NCI-H1105 treated with DMSO at 0.1 percent for 48 hours (cell line): ENCODE measurements around the gene HLA-F.

Experiments used
- DNase-seq: peaks from one replicate; lab custom pipeline; 2025; lab: John Stamatoyannopoulos, UW

HLA-F gene

DNA sequence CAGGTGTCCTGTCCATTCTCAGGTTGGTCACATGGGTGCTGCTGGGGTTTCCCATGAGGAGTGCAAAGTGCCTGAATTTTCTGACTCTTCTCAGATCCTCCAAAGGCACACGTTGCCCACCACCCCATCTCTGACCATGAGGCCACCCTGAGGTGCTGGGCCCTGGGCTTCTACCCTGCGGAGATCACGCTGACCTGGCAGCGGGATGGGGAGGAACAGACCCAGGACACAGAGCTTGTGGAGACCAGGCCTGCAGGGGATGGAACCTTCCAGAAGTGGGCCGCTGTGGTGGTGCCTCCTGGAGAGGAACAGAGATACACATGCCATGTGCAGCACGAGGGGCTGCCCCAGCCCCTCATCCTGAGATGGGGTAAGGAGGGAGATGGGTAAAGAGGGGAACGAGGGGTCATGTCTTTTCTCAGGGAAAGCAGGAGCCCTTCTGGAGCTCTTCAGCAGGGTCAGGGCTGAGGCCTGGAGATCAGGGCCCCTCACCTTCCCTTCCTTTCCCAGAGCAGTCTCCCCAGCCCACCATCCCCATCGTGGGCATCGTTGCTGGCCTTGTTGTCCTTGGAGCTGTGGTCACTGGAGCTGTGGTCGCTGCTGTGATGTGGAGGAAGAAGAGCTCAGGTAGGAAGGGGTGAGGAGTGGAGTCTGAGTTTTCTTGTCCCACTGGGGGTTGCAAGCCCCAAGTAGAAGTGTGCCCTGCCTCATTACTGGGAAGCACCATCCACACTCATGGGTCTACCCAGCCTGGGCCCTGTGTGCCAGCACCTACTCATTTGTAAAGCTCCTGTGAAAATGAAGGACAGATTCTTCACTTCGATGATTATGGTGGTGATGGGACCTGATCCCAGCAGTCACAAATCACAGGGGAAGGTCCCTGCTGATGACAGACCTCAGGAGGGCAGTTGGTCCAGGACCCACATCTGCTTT is 2.0 kb downstream of the HLA-F start:
- no peak for DNase-seq

DNA sequence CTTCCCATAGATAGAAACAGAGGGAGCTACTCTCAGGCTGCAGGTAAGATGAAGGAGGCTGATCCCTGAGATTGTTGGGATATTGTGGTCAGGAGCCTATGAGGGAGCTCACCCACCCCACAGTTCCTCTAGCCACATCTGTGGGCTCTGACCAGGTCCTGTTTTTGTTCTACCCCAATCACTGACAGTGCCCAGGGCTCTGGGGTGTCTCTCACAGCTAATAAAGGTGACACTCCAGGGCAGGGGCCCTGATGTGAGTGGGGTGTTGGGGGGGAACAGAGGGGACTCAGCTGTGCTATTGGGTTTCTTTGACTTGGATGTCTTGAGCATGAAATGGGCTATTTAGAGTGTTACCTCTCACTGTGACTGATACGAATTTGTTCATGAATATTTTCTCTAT is 2.8 kb downstream of the HLA-F start:
- no peak for DNase-seq

DNA sequence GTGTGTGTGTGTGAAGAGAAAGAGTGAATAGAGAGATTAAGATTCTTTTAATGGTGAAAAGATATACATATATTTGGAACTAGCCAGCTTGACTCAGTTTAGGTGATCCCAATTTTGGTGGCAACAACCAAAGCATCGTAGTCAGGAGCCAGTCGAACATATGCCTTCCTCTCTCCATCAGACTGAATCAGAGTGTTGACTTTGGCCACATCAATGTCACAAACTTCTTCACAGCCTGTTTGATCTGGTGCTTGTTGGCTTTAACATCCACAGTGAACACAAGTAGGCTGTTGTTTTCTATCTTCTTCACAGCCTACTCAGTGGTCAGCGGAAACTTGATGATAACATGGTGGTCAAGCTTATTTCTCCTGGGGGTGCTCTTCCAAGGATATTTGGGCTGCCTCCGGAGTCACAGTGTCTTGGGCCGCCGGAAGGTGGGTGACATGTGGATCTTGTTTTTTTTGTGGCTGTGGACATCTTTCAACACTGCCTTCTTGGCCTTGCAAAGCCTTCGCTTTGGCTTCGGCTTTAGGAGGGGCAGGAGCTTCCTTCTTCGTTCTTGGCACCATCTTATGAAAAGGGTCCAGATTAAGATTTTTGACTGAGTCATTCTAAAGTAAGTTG is 3.4 kb downstream of the HLA-F start:
- DNase-seq: no peak

DNA sequence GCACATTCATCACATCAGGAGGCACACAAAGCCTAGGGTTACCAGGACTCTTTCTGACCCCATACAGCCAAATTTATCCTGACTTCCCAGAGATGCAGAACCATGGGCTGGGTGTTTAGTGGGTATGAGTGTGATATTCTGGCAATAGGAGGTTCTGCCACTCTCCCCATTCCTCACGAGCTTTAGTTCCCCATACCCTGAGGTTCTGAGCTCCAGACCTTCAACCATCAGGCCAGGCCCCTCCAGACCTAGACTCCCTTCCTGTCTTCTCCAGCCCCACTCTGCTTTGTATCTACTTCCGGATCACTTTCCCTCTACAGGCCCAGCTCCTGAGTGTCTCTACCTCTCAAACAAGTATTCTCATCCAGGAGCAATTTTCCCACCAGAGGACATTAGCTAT is 4.4 kb downstream of the HLA-F start:
- DNase-seq: no peak

DNA sequence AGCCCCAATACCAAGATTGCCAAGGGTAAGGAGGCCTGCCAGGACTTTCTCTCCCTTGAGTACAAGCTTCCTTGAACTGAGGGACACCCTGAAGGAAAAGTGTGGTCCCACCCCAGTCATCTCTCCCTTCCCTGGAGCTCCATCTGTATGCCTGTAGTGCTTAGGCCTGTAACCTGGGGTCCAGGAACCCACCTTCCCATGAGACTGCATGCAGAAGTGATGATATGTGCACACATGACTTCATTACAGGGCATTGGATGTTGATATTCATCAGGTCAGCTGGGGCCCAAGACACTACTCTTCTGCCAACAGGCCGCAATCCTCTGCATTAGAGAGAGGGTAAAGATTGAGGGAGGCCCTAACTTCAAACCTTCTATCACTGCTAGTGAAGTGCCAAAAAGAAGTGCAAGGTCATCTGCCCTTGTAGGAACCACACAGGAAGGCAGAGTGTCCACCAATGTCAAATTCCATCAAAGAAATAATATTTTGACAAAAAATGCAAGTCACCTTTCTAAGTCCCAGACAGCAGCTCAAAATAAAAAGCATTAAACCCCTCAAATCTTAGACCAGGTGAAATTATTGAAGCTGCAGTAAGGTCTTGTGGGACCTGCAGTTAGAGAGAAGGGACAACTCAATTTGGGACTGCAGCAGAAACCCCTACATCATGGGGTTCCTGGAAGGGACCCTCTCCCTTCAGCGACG is 5.1 kb downstream of the HLA-F start:
- no peak for DNase-seq

DNA sequence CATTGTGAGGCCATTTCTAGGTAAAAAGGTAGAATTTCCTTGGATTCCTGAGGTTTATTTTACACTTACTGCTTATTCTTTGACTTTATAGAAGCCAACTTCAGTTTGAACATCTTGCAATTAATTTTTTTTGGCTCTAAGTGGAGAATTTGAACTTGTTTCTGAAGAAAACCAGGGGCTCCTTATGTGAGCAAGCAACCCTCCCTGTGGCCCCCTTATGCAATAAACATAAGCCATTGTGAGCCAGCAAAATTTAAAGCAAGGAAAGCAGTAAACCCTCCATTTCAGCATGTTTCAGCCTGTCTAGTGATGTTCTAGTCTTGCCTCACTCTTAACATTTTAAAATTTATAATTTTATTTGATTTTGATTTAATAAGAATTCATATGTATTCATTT is 5.6 kb downstream of the HLA-F start:
- DNase-seq: no peak

DNA sequence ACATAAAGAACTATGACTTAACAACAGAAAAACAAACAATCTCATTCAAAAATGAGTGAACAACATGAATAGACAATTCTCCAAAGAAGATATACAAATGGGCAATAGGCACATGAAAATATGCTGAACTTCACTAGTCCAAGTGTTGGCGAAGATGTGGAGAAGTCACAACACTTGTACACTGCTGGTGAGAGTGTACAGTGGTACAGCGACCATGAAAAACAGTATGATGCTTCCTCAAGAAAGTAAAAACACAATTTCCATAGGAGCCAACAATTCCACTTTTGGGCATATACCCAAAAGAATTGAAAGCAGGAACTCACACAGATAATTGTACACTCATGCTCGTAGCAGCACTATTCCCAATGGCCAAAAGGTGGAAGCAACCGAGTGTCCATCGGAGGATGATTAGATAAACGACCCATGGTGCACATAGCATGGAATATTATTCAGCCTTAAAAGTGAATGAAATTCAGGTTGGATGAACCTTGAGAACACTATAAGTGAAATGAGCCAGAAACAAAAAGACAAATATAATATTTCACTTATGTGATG is 6.6 kb downstream of the HLA-F start:
- no peak for DNase-seq

DNA sequence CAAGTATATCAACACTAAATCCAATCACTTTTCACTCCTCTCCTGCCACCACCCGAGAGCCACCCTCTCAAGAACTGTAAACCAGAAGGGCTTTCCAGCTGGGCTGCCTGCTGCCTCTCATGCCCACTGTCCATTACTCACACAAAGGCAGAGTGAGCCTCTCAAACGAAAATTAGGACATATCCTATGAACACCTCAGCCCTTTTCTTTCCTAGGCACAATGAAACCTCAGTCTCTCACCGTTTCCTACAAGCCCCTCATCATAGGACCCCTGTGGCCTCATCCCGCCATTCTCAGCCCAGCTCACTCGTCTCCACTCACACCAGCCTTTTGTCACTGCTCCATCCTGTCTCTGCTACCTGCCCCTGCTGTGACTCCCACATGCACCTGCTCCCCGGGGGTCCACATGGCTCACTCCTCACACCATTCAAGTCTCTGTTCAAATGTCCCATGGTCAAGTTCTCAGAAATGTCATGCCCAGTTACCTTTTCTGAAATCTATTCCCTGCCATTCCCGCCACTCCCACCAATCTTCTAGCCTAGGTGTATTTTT is 7.4 kb downstream of the HLA-F start:
- DNase-seq: no peak

DNA sequence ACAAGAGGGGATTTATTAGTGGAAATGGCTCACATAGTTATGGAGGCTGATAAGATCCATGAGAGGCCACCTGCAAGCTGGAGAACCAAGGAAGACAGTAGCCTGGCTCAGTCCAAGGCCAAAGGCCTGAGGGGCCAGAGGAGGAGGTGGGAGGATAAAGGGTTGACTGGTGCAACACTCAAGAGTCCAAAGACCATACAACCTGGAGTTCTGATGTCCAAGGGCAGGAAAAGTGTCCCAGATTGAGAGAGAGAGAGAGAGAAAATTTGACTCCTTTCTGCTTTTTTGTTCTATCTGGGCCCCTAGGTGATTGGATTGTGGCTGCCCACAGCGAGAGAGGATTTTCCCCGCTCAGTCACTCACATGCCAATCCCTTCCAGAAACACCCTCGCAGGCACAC is 8.0 kb downstream of the HLA-F start:
- no peak for DNase-seq

DNA sequence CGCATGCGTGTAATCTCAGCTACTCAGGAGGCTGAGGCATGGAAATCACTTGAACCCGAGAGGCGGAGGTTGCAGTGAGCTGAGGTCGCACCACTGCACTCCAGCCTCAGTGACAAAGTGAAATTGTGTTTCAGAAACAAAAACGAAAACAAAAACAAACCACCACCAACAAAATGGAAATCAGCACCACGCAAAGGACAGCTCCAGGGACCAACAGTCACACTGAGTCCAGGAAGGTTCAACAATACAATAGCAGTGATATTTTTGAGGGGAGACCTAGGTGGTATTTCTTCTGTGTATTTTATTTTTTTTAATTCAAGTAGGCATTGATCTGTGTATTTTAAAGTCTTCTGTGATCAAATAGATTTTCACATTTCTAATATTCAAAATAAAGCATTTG is 9.8 kb downstream of the HLA-F start:
- DNase-seq: no peak

DNA sequence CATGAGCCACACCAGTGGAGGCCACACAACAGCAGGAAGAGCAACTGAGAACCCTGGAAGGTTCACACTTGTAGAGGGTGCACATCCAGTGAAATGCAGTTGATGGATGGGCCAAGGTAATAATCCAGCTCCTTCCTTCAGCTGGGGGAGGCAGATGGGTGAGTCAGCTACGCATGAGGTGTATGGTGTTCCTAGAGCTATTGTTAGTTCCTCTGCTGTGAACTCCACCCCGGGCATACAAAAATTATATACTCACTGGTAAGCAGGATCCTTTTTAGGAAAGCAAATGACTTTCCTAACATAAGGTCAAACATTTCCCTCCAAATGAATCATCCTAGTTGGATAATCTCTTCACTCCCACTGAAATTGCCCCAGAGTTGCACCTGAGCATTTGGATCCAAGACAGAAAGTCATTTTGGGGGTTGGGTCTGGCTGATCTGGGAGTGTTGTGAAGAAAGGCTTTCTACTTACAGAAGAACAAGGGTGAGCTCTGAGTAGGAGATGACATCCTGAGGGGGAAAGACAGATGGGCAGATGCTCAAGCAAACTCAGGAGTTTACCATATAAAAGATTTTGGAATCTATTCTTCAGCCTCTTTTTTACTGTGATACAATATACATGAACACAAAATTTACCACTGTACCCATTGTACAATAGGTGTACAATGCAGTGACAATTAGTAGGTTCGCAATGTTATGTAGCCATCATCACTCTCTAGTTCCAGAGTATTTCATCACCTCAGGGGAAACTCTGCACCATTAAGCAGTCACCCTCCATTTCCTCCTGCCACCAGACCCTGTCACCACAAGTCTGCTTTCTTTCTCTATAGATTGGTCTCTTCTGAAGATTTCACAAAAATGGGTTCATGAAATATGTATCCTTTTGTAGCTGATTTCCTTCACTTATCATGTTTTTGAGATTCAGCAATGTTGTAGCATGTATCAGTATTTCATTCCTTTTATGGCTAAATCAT is 11.1 kb downstream of the HLA-F start:
- no peak for DNase-seq

DNA sequence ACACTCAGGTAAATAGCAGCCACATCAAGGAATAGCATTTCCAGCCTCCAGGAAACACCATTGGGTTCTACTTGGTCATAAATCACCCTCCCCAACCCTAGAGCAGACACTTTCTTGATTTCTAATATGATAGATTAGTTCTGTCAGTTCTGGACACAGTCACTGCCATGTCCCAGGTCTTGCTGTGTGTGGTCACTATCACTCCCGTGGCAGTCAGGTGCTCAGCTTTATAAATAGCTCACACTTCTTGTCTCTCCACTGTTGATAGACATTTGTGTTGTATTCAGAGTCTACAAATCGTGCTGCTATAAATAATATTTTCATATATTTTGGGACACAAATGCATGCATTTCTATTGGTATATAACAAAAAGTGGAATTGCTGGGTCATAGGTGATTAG is 13.3 kb downstream of the HLA-F start:
- no peak for DNase-seq

DNA sequence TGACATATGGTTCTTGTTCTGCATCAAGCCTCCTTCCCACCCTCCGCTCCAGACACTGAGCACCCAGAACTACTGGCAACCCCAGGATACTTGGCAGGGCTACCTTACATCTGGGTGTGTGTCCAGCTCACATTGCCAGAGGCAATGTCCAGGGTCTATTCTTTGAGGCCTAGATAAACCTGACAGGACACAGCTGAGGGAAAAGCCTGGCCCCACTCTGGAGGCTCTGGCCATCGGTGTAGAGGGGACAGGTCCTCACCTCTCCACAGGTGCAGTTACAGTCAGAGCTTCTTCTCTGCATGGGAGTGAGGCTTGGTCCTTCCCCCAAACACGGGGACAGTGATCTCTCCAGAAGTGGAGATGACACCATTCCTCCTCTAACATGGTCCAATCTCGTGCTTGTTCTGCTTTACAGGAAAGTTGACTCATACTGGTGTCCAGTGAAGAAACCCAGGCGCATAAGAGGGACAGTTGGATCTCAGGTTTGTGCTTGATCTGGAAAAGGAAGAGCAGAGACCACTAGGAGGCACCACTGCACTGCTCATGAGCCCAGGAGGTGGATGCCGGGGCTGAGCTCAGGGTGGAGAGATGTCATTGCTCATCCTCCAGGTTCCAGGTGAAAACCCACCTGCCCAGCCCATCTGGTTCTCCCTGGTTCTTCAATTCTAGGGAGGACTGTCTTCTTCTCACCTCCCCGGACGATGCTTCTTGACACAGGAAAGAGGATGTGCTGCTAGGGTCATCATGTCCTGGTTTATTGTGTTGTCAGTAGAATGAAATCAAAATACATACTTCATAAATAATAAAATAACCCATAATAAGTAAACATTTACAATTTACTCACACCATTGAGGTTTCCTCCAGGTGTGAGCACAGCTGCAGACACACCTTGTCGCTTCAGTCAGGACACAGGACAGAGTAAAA is 14.7 kb downstream of the HLA-F start:
- DNase-seq: peak; percentile 28

DNA sequence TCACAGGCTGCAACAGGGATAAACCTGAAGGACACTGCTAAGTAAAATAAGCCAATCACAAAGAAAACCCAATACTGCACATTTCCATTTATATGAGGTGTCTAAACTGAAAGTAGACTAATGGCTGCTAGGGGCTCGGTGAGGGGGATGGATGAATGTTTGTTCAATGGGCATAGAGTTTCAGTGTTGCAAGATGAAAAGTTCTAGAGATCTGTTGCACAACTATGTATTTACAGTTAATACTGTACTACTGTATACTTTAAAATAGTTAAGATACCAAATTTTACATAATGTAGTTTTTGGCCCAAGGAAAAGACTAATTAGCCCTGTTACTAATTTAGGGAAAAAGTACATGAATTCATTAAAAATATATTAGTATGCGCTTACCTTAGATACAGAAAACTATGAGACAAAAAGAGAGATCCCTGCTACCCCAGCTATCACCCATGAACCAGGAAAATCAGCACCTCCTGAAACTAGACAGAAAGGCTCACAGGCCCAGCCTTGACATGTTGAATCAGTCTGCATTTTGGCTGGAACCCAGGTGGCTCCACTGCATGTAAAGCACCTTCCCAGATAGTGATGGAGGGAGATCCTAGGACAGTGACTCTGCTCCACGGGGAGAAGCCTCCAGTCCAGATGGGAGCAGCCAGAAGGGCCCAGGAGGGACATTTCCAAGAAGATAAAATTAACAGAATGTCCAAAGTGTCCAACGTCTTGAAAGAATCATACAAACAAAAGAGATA is 16.1 kb downstream of the HLA-F start:
- DNase-seq: no peak

DNA sequence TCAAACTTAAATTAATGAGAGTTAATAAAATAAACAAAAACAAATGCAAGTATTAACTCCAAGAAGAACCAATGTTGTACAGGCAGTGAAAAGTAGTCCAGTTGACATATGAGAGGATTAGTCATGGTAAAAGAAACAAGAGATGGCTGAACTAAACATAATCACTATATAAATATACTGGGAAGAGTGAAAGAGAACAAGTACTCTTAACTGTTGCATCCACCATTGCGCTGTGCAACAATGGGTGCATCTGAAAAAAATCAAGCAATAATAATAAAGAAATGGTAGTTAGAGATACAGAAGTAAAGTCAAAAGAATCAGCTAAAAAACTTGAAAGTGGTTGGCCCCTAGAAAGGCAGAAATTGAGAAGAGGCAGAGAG is 16.6 kb downstream of the HLA-F start:
- DNase-seq: no peak

DNA sequence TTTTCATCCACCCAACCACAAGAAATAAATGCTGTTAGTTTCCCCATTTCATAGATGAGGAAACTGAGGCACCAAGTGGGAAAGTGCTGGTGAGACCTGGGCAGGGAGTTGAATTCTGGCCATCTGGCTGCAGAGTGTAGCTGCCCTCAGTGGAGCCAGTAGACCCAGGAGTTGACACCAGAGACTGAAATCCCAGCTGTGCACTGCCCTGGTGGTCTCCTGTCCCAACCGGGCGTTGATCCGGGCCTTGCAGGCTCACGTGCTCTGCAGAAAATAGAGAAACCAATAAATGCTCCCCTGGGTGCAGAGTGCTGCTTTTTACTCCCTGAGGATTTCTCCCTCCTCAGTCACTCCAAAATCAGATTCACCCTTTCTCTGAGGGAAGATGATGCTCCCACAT is 18.4 kb downstream of the HLA-F start:
- DNase-seq: no peak

DNA sequence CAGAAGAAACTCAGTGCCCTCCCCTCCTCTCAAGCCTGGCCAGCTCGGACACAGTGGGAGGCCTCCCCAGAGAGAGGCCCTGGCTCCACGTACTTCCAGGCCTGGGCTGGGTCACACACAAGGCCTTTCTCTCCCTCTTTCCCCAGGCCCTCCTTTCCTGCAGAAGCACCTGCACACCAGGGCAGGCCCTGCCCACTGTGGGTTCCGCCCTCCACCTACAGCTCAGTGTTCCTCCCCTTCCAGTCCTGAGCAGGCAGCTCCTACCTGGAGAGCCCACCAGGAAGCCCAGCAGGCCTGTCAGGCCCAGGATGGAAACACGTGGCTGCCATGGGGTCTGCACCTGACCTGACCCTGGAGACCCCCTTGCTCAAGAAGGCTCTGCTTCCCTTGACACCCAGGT is 18.9 kb downstream of the HLA-F start:
- DNase-seq: no peak

DNA sequence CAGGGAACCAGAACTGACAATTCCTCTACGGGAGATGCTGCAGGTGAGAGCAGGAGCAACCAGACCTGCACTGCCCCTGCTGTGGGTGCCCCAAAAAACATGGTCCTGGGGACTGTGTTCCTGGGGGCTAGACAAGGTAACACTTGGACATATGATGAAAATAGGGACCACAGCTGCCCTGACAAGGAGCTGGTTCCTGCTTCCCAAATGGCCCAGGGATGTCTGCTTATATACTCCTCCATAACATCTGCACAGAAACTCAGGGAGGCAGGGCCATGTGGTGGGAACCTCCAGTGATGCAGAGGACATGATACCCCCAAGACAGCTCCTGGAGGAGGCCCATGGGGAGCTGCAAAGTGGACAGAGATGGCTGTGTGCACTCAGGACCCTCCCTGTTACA is 19.8 kb downstream of the HLA-F start:
- no peak for DNase-seq

DNA sequence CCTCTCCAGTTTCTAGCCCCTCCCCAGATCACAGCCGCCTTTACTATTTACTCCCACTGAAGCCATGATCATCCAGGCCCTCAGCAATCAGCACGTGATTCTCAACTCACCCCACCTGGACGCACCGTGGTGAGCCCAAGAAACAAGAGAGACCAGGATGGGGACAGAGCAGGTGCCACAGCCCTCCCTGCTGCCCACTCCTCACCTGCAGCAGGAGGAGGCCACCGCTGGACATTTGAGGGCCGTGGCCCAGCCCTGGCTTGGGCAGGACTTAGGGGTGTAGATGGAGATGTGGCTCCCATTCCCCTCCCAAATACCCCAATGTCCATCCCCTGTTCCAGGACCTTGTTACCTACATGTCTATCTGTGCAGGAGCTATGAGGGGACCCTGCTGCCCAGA is 20.3 kb downstream of the HLA-F start:
- DNase-seq: no peak
